A673 (cell line): ENCODE results near the gene IGFBP5. TPM values are rescaled to one million over a fixed set of nuclear protein-coding genes. Genes with fewer than 3 reads are reported as not detected.
A peak's percentile ranks its signal among the peaks of the same experiment; 100 is the strongest.

Experiments
- BruUV-seq: library from RNA; stranded (reverse); fragments of 400-500 nt; replicated peaks from 2 replicates; lab custom pipeline; 2021; lab: Mats Ljungman, UMichigan
- CTCF ChIA-PET: fragments of 300-600 bp; sonication (Branson Sonifier 250); formaldehyde crosslinking; loops from one replicate; lab custom pipeline; 2022; ENCODE audit warnings: antibody characterized with exemption; lab: Charles Lee
- POLR2A ChIA-PET: fragments of 300-600 bp; sonication (Branson Sonifier 250); formaldehyde crosslinking; loops from one replicate; lab custom pipeline; 2022; ENCODE audit warnings: antibody characterized with exemption; ENCODE audit not compliant: low non-redundant PET; lab: Charles Lee
- DNase-seq: peaks from one replicate; pipeline ENCODE4 v3.0.0-alpha.2; 2015; ENCODE audit warnings: low spot score
- H3K27ac ChIP-seq: fragments of 200-600 bp; sonication (generic); 2 replicates; pipeline ENCODE4 v1.5.1; 2016; ENCODE audit warnings: mixed run types, low read depth, mild to moderate bottlenecking, mixed read lengths, antibody characterized with exemption, low read length; ENCODE audit not compliant: poor library complexity, severe bottlenecking
- H3K27me3 ChIP-seq: fragments of 200-600 bp; sonication (generic); replicated peaks from 2 replicates; pipeline ENCODE4 v1.6.1; 2017; ENCODE audit warnings: mixed run types, low read depth, mild to moderate bottlenecking, mixed read lengths, antibody characterized with exemption, low read length; ENCODE audit not compliant: insufficient read depth, poor library complexity
- H3K36me3 ChIP-seq: fragments of 200-600 bp; sonication (generic); 2 replicates; pipeline ENCODE4 v1.6.1; 2016; ENCODE audit warnings: mixed run types, mild to moderate bottlenecking, mixed read lengths, antibody characterized with exemption, low read length; ENCODE audit not compliant: insufficient read depth, poor library complexity, severe bottlenecking
- H3K4me1 ChIP-seq: fragments of 200-600 bp; sonication (generic); 2 replicates; pipeline ENCODE4 v1.6.1; 2017; ENCODE audit warnings: mixed run types, mild to moderate bottlenecking, mixed read lengths, antibody characterized with exemption, low read length; ENCODE audit not compliant: insufficient read depth, poor library complexity, severe bottlenecking
- H3K4me3 ChIP-seq: fragments of 200-600 bp; sonication (generic); 2 replicates; pipeline ENCODE4 v1.5.1; 2016; ENCODE audit warnings: low read depth, mixed run types, mild to moderate bottlenecking, mixed read lengths, low read length; ENCODE audit not compliant: poor library complexity, severe bottlenecking
- H3K9me3 ChIP-seq: fragments of 200-600 bp; sonication (generic); 2 replicates; pipeline ENCODE4 v1.6.1; 2016; ENCODE audit warnings: mixed run types, low read depth, mild to moderate bottlenecking, mixed read lengths, antibody characterized with exemption, low read length; ENCODE audit not compliant: poor library complexity, severe bottlenecking
- EZH2 ChIP-seq: fragments of 200-600 bp; sonication (generic); IDR thresholded peaks from 2 replicates; pipeline ENCODE4 v1.6.1; 2017; ENCODE audit warnings: borderline replicate concordance, low read depth, mild to moderate bottlenecking, mixed read lengths, antibody characterized with exemption, low read length; ENCODE audit not compliant: poor library complexity, severe bottlenecking
- intact Hi-C: fragments of 100-400 bp; cut with micrococcal nuclease; formaldehyde crosslinking; loops from one replicate; pipeline ENCODE4 v1.10.0; 2022; ENCODE audit not compliant: unreplicated experiment
- total RNA-seq: library from RNA; stranded (reverse); gene quantifications from 2 replicates; pipeline ENCODE4 v1.2.3, GENCODE V29; 2021
- TF ChIP-seq, protein P1 (sequence below): fragments of 300-800, 200-600 bp; sonication (generic); conservative IDR thresholded peaks from 2 replicates; pipeline ENCODE4 v1.5.1; 2017; ENCODE audit warnings: low read depth, mild to moderate bottlenecking, antibody characterized with exemption, low read length, moderate library complexity, mixed read lengths

IGFBP5 gene
- total RNA-seq, 1 experiment from 2014 or later, result 5.4 TPM

DNA sequence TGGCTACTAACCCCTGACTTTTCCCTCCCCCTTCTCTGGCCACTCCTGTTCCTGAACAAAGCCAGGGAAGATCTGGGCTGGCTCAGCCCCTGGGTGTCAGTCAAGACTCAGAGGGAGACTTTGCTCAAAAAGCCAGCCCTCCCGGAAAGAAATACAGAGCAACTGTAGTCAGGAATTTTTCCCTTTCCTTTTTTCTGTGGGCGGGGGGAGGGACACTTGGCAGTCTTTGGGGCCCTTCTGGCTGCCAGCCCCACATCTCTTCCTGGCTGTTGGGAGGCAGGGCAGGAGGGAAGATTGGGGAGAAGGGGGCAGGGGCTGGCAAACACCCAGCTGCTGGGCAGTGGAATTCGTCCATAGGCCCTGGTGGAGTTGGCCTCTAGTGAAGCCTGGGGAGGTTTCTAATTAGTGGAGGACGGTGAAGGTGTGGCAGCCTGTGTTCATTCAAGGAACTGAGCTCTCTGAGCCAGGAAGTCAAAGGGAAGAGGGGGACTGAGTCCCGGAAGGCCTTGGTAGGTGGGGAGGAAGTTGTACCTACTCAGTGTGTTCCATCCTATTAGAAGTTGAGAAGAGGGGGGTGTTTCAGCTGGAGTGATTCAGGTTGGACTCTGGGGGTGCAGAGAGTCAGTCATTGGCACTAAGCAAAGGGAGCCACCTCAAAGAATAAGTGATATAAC, 51.2 kb downstream of the IGFBP5 start:
- peak overlapping the region; percentile 55 for H3K27ac ChIP-seq
- no TSS peak for BruUV-seq
- no peak overlapping the region for H3K4me3 ChIP-seq
- peaks cover 29% of the 10 kb centered on the region for H3K4me1 ChIP-seq
- peaks cover 69% of the 10 kb centered on the region for H3K36me3 ChIP-seq
- ChIA-PET POLR2A (interaction anchor here (0.6 to 0.7 kb wide), 2 partner anchors 18 to 522 kb away, joined by 3 to 4 read pairs; no protein-coding TSS in a partner anchor), CTCF (no interaction called here)
- H3K27me3 ChIP-seq, result no peaks in the 10 kb centered on the region
- TF ChIP-seq, protein P1, sequence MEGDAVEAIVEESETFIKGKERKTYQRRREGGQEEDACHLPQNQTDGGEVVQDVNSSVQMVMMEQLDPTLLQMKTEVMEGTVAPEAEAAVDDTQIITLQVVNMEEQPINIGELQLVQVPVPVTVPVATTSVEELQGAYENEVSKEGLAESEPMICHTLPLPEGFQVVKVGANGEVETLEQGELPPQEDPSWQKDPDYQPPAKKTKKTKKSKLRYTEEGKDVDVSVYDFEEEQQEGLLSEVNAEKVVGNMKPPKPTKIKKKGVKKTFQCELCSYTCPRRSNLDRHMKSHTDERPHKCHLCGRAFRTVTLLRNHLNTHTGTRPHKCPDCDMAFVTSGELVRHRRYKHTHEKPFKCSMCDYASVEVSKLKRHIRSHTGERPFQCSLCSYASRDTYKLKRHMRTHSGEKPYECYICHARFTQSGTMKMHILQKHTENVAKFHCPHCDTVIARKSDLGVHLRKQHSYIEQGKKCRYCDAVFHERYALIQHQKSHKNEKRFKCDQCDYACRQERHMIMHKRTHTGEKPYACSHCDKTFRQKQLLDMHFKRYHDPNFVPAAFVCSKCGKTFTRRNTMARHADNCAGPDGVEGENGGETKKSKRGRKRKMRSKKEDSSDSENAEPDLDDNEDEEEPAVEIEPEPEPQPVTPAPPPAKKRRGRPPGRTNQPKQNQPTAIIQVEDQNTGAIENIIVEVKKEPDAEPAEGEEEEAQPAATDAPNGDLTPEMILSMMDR, result no peak
- TF ChIP-seq EZH2, result no peak
- intact Hi-C loops, result no loop called here
- H3K9me3 ChIP-seq, result no peaks in the 10 kb centered on the region
- peak; percentile 42 for DNase-seq

DNA sequence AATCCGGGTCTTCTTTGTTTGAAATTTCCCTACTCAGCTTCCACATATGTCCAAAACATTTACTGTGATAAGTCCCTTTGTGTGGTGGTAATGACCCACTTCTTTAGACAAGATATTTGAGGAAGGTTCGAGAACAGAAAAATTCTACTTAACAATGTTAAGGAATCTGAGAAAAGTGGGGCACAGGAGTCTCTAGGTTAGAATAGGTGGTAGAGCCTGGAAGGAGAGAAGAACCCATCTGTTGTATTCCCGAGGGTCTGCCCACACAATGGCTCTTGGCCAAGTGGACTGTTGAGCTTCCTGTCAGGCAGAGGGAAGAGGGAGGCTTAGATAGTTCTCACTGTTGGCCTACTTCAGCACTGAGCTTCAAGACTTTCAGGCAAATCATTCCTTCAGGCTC, 57.9 kb downstream of the IGFBP5 start:
- peaks cover 41% of the 10 kb centered on the region for H3K36me3 ChIP-seq
- DNase-seq, result peak; percentile 39
- peaks cover 15% of the 10 kb centered on the region for H3K4me1 ChIP-seq
- ChIA-PET CTCF (no interaction called here), POLR2A (no interaction called here)
- TF ChIP-seq EZH2, result no peak
- TF ChIP-seq, protein P1, result no peak
- H3K4me3 ChIP-seq, result peak overlapping the region; percentile 22
- intact Hi-C loops, result no loop called here
- H3K27ac ChIP-seq, result peak overlapping the region; percentile 62
- BruUV-seq, result no TSS peak
- H3K27me3 ChIP-seq, result no peaks in the 10 kb centered on the region
- H3K9me3 ChIP-seq, result no peaks in the 10 kb centered on the region

DNA sequence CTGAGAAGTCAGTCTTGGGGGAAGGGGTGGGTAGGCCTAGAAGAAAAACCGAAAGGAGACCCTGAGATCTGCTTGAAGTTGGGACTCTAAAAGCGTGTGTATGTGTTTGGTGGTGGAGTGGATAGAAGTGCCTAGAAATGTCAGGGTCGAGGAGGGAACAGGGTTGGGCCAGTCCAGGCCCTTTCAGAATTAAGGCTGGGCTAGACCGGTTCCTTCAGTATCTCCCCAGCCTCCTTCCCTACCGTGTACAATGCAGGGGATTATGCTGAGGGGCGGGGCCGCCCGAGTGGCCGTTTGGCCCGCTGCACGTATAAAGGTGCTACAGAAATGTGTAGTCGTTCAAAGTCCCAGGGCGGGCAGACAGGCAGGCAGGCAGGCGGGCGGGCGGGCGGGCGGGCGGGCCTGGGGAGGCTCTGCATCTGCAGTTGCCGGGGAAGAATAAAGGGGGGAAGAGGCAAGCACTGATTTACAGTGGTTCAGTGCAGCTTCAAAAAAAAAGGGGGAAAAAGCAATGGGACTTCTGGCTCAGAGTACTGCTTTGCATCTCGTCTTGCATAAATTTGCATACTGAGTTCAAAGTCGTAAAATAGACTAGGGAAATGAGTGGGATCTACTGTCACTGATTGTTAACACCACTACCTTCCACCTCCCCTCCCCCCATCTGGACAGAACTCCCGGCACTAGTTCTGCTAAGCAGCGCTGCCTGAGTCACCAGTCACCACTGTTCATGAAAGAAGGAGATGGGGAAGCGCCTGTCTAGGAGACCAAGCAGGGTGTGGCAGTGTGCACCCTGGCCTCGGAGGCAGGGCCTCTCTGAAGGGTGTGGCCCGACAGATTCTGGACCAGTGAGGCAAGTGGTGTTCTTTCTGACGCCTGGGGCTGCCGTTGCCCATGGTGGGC, 58.5 kb downstream of the IGFBP5 start:
- H3K36me3 ChIP-seq, result peaks cover 40% of the 10 kb centered on the region
- H3K4me1 ChIP-seq, result peaks cover 21% of the 10 kb centered on the region
- peak; percentile 88 for DNase-seq
- H3K4me3 ChIP-seq, result peak overlapping the region; percentile 99
- TF ChIP-seq EZH2, result no peak
- TF ChIP-seq, protein P1, result no peak
- H3K27me3 ChIP-seq, result no peaks in the 10 kb centered on the region
- no peaks in the 10 kb centered on the region for H3K9me3 ChIP-seq
- CTCF ChIA-PET, result interaction anchor here (0.6 kb wide), 1 partner anchor 38 kb away, joined by 3 read pairs; no protein-coding TSS in a partner anchor
- intact Hi-C loops, result loop anchor here (1.0 kb wide), 1 partner anchor 40 kb away; no protein-coding TSS in a partner anchor
- peak overlapping the region; percentile 93 for H3K27ac ChIP-seq
- POLR2A ChIA-PET, result no interaction called here
- BruUV-seq, result no TSS peak
